Kidney (tissue), 14 donors: ENCODE results near the gene TESK1. TPM values are rescaled to one million over a fixed set of nuclear protein-coding genes. Genes with fewer than 3 reads are reported as not detected.

Experiments
- DNase-seq, 5 donors: peaks; one replicate each; pipeline ENCODE4 v3.0.0-alpha.2; 2013 to 2020
- FAIRE-seq: peaks from 2 replicates; lab custom pipeline; 2012; peaks lifted over from hg19 to GRCh38; lab: Jason Lieb, UNC
- H3K27ac ChIP-seq, 2 donors: one replicate each; pipeline ENCODE4 v1.7.0; 2013; ENCODE audit warnings: low read depth in 2 of 2, low read length in 2 of 2, inconsistent platforms in 1 of 2
- H3K27me3 ChIP-seq: one replicate; pipeline ENCODE4 v1.7.1; 2013; ENCODE audit warnings: low read length, inconsistent platforms; ENCODE audit not compliant: control insufficient read depth, insufficient read depth
- H3K36me3 ChIP-seq, 3 donors: one replicate each; pipeline versions ENCODE4 v1.7.0 to v1.7.1; 2013; ENCODE audit warnings: low read length in 3 of 3, control low read depth in 1 of 3, inconsistent platforms in 1 of 3; ENCODE audit not compliant: insufficient read depth in 3 of 3, control insufficient read depth in 2 of 3
- H3K4me1 ChIP-seq, 3 donors: one replicate each; pipeline versions ENCODE4 v1.7.0 to v1.7.1; 2013; ENCODE audit warnings: low read length in 3 of 3, inconsistent platforms in 1 of 3, low read depth in 1 of 3; ENCODE audit not compliant: control insufficient read depth in 2 of 3, insufficient read depth in 2 of 3
- H3K4me3 ChIP-seq, 3 donors: one replicate each; pipeline versions ENCODE4 v1.7.0 to v1.8.1; 2013; ENCODE audit warnings: low read length in 3 of 3, control low read depth in 1 of 3, inconsistent platforms in 1 of 3
- H3K9ac ChIP-seq, 3 donors: one replicate each; pipeline versions ENCODE4 v1.7.0 to v1.7.1; 2013; ENCODE audit warnings: low read length in 3 of 3, control low read depth in 1 of 3, inconsistent platforms in 1 of 3
- H3K9me3 ChIP-seq, 3 donors: one replicate each; pipeline versions ENCODE4 v1.7.0 to v1.7.1; 2013; ENCODE audit warnings: low read length in 3 of 3, control low read depth in 1 of 3, inconsistent platforms in 1 of 3; ENCODE audit not compliant: control insufficient read depth in 2 of 3, insufficient read depth in 1 of 3
- intact Hi-C: fragments of 100-400 bp; cut with DNase I; formaldehyde crosslinking; loops from one replicate; pipeline ENCODE4 v1.11.1; 2022
- polyA plus RNA-seq: library from polyadenylated mRNA; stranded (reverse); fragments of 350-450 nt; fragmentation: Illumina TruSeq; extraction: RNeasy Lipid Tissue Mini Kit (QIAGEN cat#74804); gene quantifications from one replicate; pipeline ENCODE4 v1.2.3, GENCODE V29; 2014; ENCODE audit warnings: low read depth, low replicate concordance; ENCODE audit not compliant: insufficient read depth
- total RNA-seq: library from RNA; stranded (reverse); fragmentation: NEBNext Ultra II Directional; extraction: Animal tissue kit (Norgen Biotek cat#: 25700); gene quantifications from one replicate; pipeline ENCODE4 v1.2.1, GENCODE V29; 2021
- TF ChIP-seq, protein P1 (sequence below): IDR thresholded peaks from 3 replicates; pipeline ENCODE4 v1.5.1; 2012; ENCODE audit warnings: mild to moderate bottlenecking, moderate library complexity, borderline replicate concordance; ENCODE audit not compliant: insufficient read depth; ENCODE audit errors: extremely low read depth
- donor health status: control.
- donor health status: control.
- donor health status: control.
- donor health status: control.
- donor health status: control.
- donor health status: DM: yes; HTN: yes; CAD: no.
- donor health status: Normal renal cell carcinoma (clear cell type).

The TESK1 gene
- total and polyA plus RNA-seq, 2 donors from 2014 or later, result 34.6 to 35.8 TPM

DNA sequence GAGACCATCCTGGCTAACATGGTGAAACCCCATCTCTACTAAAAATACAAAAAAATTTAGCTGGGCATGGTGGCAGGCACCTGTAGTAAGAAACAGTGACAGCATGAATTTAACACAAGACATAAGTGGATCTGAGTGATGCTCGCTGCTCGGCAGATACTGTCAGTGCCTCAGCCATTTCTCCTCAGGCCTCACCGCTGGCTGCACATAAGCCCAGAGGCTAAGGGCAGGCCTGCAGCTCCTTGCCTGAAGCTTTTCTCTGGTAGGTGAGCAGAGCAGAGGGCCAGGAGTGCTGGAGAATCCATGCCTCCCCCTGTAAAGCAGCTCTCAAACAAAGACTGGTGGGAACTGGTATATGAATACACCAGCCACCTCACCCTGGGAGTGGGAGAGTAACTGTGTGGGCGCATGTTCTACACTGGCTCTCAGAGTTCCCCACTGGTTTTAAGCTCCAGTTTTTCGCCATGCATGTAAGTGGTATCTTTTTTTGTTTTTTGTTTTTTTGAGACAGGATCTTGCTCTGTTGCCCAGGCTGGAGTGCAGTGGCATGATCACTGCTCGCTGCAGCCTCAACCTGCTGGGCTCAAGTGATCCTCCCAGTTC, 23.4 kb downstream of the TESK1 start:
- Histone ChIP-seq H3K27ac (no peak overlapping the region), H3K9me3 (no peaks in the 10 kb centered on the region), H3K4me1 (no peaks in the 10 kb centered on the region), H3K9ac (no peak overlapping the region), H3K4me3 (no peak overlapping the region), H3K36me3 (no peaks in the 10 kb centered on the region), H3K27me3 (no peaks in the 10 kb centered on the region)
- no peak for DNase-seq
- intact Hi-C loops, result no loop called here
- no peak for FAIRE-seq
- TF ChIP-seq, protein P1, sequence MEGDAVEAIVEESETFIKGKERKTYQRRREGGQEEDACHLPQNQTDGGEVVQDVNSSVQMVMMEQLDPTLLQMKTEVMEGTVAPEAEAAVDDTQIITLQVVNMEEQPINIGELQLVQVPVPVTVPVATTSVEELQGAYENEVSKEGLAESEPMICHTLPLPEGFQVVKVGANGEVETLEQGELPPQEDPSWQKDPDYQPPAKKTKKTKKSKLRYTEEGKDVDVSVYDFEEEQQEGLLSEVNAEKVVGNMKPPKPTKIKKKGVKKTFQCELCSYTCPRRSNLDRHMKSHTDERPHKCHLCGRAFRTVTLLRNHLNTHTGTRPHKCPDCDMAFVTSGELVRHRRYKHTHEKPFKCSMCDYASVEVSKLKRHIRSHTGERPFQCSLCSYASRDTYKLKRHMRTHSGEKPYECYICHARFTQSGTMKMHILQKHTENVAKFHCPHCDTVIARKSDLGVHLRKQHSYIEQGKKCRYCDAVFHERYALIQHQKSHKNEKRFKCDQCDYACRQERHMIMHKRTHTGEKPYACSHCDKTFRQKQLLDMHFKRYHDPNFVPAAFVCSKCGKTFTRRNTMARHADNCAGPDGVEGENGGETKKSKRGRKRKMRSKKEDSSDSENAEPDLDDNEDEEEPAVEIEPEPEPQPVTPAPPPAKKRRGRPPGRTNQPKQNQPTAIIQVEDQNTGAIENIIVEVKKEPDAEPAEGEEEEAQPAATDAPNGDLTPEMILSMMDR, result no peak

DNA sequence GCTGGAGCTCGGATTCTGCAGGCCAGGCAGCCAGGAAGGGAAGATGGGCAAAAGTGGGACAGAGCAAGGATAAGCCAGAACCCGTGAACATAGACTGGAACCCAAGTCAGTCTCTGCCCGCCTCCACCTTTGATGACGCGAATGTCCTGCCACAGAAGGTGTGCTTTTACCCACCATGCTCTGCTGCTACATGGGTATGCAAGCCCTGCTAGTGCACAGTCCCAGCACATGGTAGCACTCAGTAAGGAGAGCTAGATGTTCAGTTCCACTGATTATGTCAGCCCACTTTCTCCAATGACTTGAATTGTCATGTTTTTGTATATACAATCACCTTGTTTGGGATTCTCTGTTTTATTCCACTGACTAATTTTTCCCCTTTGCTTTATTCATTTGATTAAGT, 24.5 kb downstream of the TESK1 start:
- TF ChIP-seq, protein P1, result no peak
- intact Hi-C loops, result no loop called here
- DNase-seq, result no peak

DNA sequence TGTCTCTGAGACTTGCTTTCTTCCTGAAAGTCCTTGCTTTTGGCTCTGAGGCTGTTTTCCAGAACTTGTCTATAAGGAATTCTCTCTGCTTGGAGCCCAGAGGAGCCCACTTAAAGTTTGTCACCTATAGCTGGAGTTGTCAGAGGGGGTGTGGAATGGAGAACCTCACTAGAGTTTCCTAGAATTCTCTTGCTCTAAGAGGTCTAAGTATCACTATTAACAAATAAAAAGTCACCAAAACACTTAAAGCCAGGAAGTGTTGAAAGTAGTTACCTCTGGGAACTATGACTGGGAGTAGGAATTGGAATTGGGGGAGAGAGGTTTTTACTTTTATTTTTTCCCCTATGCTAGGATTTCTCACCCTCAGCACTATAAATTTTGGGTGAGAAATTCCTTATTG, 30.7 kb downstream of the TESK1 start:
- DNase-seq, result no peak
- intact Hi-C loops, result no loop called here
- FAIRE-seq, result no peak
- Histone ChIP-seq H3K9ac (no peak overlapping the region), H3K4me1 (peaks cover 0 to 8% (median 0%) of the 10 kb centered on the region in 3 donors), H3K9me3 (no peaks in the 10 kb centered on the region), H3K36me3 (no peaks in the 10 kb centered on the region), H3K27ac (no peak overlapping the region), H3K4me3 (no peak overlapping the region), H3K27me3 (no peaks in the 10 kb centered on the region)
- TF ChIP-seq, protein P1, result no peak

More for the DNA sequence above, 24.5 kb downstream of the TESK1 start:
- no peak overlapping the region for H3K9ac ChIP-seq
- no peaks in the 10 kb centered on the region for H3K9me3 ChIP-seq
- H3K27ac ChIP-seq, result no peak overlapping the region
- no peak overlapping the region for H3K4me3 ChIP-seq
- H3K27me3 ChIP-seq, result no peaks in the 10 kb centered on the region
- FAIRE-seq, result no peak
- H3K4me1 ChIP-seq, result no peaks in the 10 kb centered on the region
- no peaks in the 10 kb centered on the region for H3K36me3 ChIP-seq
